HepG2 (cell line): ENCODE measurements around the gene LIN28B. TPM values are rescaled to one million over a fixed set of nuclear protein-coding genes. Genes with fewer than 3 reads are reported as not detected.

Experiments
- E2F1 ChIP-seq: sonication (generic); formaldehyde crosslinking; IDR thresholded peaks from 2 replicates; pipeline ENCODE4 v1.5.0; 2020; ENCODE audit warnings: missing genetic modification reagents
- E2F5 ChIP-seq: sonication (generic); formaldehyde crosslinking; conservative IDR thresholded peaks from 2 replicates; pipeline ENCODE4 v1.4.0; 2020; ENCODE audit warnings: missing genetic modification reagents
- GTF2F1 ChIP-seq: fragments of 150-350 bp; IDR thresholded peaks from 2 replicates; pipeline ENCODE4 v1.6.1; 2014; ENCODE audit warnings: low read length
- HINFP ChIP-seq: sonication (generic); formaldehyde crosslinking; IDR thresholded peaks from 2 replicates; pipeline ENCODE4 v1.4.0; 2020; ENCODE audit warnings: low read depth, mild to moderate bottlenecking, missing genetic modification reagents
- HNF1A ChIP-seq, 2 experiments: sonication (generic) in 1 of 2; formaldehyde crosslinking in 1 of 2; IDR thresholded peaks; 2 replicates each; pipeline versions ENCODE4 v1.4.0 to v1.6.1; 2016 to 2020; ENCODE audit warnings: borderline replicate concordance in 1 of 2, low read depth in 1 of 2, mild to moderate bottlenecking in 1 of 2, missing genetic modification reagents in 1 of 2
- MIXL1 ChIP-seq: IDR thresholded peaks from 2 replicates; pipeline ENCODE4 v1.6.1; 2016
- NCOA2 ChIP-seq: sonication (generic); formaldehyde crosslinking; IDR thresholded peaks from 2 replicates; pipeline ENCODE4 v1.8.0; 2022; ENCODE audit warnings: inconsistent platforms
- NFE2 ChIP-seq: sonication (generic); formaldehyde crosslinking; IDR thresholded peaks from 2 replicates; pipeline ENCODE4 v1.4.0; 2020; ENCODE audit warnings: missing genetic modification reagents
- RARA ChIP-seq: IDR thresholded peaks from 2 replicates; pipeline ENCODE4 v1.6.1; 2016; ENCODE audit warnings: missing genetic modification reagents, missing compliant biosample characterization
- RERE ChIP-seq: IDR thresholded peaks from 2 replicates; pipeline ENCODE4 v1.6.1; 2016; ENCODE audit warnings: low read depth, missing genetic modification reagents, missing compliant biosample characterization
- SMARCE1 ChIP-seq: fragments of 450-650 bp; IDR thresholded peaks from 2 replicates; pipeline ENCODE4 v1.6.1; 2017; ENCODE audit warnings: borderline replicate concordance
- ZFX ChIP-seq: sonication (generic); formaldehyde crosslinking; IDR thresholded peaks from 2 replicates; pipeline ENCODE4 v1.4.0; 2020; ENCODE audit warnings: mild to moderate bottlenecking, low read depth, missing genetic modification reagents, moderate library complexity
- ZNF354B ChIP-seq: sonication (generic); formaldehyde crosslinking; IDR thresholded peaks from 2 replicates; pipeline ENCODE4 v1.8.0; 2022; ENCODE audit warnings: mild to moderate bottlenecking, missing genetic modification reagents
- ZNF530 ChIP-seq: sonication (generic); formaldehyde crosslinking; IDR thresholded peaks from 2 replicates; pipeline ENCODE4 v1.5.0; 2020; ENCODE audit warnings: low read depth, mild to moderate bottlenecking, missing genetic modification reagents
- ZNF644 ChIP-seq: IDR thresholded peaks from 2 replicates; pipeline ENCODE4 v1.6.1; 2016; ENCODE audit warnings: low read depth
- ZNF780A ChIP-seq: sonication (generic); formaldehyde crosslinking; IDR thresholded peaks from 2 replicates; pipeline ENCODE4 v1.8.0; 2022; ENCODE audit warnings: mild to moderate bottlenecking, missing genetic modification reagents, moderate library complexity
- polyA plus RNA-seq, 8 experiments: library from polyadenylated mRNA; depleted of rRNA in 3 of 8; stranded (reverse) in 7 of 8; unstranded in 1 of 8; fragments of >200 nt; fragmentation: Illumina TruSeq in 4 of 8; extraction: Trizol in 4 of 8; gene quantifications; 2 replicates each; pipeline versions ENCODE4 v1.2.1 to v1.2.3, GENCODE V29; 2011 to 2016; ENCODE audit warnings: low read depth in 4 of 8, missing spikeins in 1 of 8, mixed read lengths in 1 of 8; ENCODE audit not compliant: insufficient read depth in 1 of 8
- total RNA-seq, 5 experiments: library from RNA; depleted of rRNA; stranded (reverse); fragments of >200 nt; fragmentation: Illumina TruSeq; extraction: Trizol; gene quantifications; 2 replicates each; pipeline ENCODE4 v1.2.3, GENCODE V29; 2016; ENCODE audit warnings: low read depth in 1 of 5

LIN28B gene
- total and polyA plus RNA-seq, 2 of the 13 experiments (the other 11 are each of a cell fraction or from before 2014, with no cell fraction given): 14.5 to 56.8 TPM

- no peak for TF ChIP-seq NFE2 (CRISPR knock-in tag)
- TF ChIP-seq SMARCE1: no peak
- TF ChIP-seq HNF1A (IDR thresholded peaks at IDR 0.05; ENCODE audit: low read depth): no peak
- no peak for TF ChIP-seq HNF1A (CRISPR knock-in tag; IDR thresholded peaks at IDR 0.05; ENCODE audit: borderline replicate concordance)
- no peak for TF ChIP-seq HINFP (CRISPR knock-in tag)
- 0 out of 2 replicates have a peak, but pooled peaks have one; percentile 10 for TF ChIP-seq NCOA2 (CRISPR knock-in tag)
- TF ChIP-seq MIXL1: peak; percentile 73
- TF ChIP-seq GTF2F1: no peak
- no peak for TF ChIP-seq ZNF644 (CRISPR knock-in tag)
- TF ChIP-seq ZFX (CRISPR knock-in tag): no peak
- no peak for TF ChIP-seq ZNF530
- no peak for TF ChIP-seq E2F1 (CRISPR knock-in tag)
- no peak for TF ChIP-seq E2F5 (CRISPR knock-in tag)
- TF ChIP-seq RERE (CRISPR knock-in tag): no peak
- no peak for TF ChIP-seq ZNF354B
- TF ChIP-seq RARA (CRISPR knock-in tag): no peak
- no peak for TF ChIP-seq ZNF780A (CRISPR knock-in tag)
Observed at GRCh38 chr6:104955927-104956730, 778 bp upstream of the LIN28B start (continued).
